ENCODE results near the gene CCDC27.

CCDC27 gene

DNA sequence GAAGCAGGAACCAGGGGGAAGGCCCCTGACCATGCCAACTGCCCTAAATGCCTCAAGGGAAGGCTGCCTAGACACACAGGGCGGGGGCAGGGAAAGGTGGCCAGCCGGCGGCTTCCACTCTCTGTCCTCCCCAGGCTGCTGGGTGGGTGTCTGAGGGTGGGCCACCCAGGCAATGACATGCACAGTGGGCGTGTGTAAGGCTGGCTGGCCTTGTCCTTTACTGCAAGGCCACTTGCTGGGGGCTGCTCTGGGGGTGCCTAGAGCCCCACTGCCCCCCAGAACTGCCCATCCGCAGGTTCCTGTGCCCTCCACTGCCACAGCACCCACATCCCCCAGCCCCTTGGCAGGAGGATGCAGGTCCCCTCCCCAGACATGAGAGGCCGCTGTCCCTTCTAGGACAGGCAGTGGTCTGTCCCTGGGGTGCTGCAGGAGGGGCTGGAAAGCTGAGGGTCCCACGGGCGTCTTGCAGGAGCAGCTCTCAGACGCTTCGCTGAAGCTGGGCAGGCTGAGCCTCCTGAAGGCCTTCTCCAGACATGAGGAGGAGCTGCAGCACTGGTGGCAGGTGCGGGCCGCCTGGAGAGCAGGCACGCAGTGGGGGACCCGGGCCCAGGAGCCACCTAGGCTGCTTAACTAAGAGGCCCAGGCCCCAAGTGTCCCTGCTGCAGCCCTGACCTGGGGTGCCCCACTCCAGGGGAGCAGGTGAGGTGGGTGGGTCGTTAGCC is 10.1 kb downstream of the CCDC27 start:
- DNase-seq = no peak

GRCh38 chr1:3762873-3763228 is 10.6 kb downstream of the CCDC27 start:
- DNase-seq = no peak

GRCh38 chr1:3763351-3764125 is 11.3 kb downstream of the CCDC27 start:
- no peak for DNase-seq

DNA sequence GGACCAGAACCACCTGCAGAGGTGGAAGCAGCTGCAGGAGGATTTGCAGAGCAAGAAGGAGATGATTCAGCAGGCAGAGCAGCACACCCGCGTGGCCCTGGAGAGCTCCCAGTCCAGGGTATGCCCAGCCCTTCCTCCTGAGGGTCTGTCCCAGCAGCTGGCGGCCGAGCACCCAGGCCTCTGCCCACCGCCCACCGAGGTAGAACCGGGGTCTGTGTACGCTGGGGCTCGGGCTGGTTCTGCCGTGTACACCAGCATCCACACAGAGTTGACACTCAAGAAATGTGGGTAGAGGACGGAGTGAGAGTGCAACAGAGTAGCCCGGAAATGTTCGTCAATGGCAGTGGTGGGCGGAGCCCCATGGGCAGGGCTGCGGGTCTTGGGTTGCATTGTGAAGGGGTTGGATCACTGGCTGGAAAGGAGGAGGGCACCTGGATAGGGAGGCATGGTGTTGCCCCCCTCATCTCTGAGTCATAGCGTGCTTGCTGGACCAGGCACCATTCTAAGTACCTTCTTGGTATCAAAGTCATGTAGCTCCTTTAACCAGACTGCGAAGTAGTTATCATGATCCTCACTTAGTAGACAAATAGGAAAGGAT is 15.2 kb downstream of the CCDC27 start:
- no peak for DNase-seq

- no peak for DNase-seq
Measured at GRCh38 chr1:3768811-3769390, 16.7 kb downstream of the CCDC27 start.

GRCh38 chr1:3770047-3770765 is 18.0 kb downstream of the CCDC27 start:
- no peak for DNase-seq

- DNase-seq = no peak
Measured at GRCh38 chr1:3771108-3772026, 19.1 kb downstream of the CCDC27 start.

DNA sequence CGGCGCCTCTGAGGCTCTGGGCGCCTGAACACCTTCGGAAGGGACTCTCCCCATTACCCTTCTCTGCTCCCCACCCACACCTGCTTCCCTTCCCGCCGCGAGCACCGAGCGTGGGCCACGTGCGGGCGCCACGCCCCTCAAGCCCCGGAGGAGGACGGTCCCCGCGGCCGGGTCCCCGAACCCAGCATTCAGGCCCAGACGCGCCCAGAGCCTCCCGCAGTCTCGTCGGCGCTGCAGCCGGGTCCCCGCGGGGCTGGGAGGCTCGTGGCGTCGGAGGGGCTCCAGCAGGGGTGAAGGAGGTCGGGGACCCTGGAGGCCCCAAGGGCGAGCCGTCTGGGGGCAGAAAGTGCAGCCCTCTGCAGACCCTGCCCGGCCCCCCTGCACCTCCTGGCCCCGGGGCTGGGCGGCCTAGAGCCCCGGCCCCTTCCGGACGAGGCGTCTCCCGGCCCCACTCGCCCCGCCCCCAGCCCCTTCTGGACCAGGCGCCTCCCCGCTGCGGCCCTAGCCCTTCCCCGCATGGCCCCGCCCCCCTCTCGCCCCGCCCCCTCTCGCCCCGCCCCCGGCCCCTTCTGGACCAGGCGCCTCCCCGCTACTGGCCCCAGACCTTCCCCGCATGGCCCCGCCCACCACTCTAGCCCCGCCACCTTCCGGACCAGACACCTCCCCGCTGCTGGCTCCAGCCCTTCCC is 19.9 kb downstream of the CCDC27 start:
- DNase-seq = peak; percentile 84

DNA sequence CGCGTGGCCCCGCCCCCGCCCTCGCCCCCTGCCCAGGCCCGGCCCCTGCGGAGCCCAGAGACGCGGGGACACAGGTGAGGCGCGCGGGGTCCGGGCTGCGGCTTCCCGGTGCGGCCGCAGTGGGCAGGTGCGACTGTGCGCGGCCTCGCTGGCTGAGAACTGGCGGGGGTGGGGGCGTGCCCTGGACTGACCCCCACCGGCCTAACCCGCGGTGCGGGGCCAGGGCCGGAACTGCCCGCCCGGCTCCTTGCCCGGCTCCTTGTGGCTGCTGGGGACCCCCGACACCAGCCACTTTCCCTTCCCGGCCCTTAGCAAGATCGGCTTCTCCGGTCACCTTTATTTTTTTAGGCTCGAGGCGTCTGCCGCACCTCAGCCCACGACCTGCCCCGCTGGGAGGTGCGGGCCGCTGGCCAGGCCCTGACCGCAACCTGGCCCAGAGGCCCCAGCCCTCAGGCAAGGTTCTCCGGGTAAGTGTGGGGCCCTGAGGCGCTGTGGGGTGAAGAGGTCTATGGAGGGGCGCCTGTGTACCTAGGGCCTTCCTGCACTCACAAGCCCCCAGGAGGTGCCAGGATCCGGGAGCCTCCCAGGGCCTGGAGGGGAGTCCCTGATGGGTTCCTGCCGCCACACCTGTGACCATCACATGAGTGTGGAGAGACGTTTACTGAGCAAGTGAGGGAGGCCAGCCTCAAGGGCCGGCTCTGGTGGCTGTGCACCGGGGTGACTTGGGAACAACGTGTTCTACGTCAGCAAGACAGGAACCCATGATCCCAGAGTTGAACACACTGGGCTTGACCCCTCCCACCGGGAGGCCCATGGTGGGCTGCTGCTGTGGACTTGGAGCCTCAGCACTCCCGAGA is 20.7 kb downstream of the CCDC27 start, which contains the start of gene SMIM1:
Gene SMIM1 (plus strand): TSS at position 35 of the 857 bp plus-strand sequence. CDS start 2,625 bp downstream, outside the sequence.
- DNase-seq = no peak

DNA sequence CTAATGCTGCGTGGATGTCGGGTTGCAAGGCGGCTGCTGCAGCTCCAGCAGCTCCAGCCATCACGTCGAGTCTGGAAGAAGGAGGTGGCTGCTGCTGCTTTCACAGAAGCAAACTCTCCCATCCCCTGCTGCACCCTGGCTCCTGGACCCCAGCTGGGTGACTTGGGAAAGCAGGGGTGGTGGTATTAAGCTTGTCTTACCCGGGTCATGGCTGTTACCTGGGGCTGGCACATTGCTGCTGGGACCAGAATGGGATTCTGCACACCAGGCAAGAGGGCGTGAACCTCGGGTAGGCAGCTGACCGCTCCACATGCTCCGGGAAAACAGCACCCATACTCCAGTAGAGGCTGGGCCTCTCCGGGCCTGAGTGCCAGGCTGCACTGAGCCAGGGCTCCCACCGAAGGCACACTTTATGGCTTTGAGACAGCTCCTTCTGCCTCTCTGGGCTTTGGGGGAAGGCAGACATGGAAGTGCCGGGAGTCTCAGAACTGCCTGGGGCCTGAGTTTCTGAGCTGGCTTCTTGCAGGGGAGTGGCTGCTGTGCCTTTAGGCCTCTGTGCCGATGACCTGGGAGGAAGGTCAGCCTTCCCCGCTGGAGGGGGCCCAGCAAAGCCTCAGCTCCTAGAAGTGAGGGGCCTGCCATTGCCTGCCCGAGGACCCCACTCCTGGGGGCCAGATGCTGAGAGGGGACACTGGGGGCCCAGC is 21.5 kb downstream of the CCDC27 start:
- DNase-seq = no peak

DNA sequence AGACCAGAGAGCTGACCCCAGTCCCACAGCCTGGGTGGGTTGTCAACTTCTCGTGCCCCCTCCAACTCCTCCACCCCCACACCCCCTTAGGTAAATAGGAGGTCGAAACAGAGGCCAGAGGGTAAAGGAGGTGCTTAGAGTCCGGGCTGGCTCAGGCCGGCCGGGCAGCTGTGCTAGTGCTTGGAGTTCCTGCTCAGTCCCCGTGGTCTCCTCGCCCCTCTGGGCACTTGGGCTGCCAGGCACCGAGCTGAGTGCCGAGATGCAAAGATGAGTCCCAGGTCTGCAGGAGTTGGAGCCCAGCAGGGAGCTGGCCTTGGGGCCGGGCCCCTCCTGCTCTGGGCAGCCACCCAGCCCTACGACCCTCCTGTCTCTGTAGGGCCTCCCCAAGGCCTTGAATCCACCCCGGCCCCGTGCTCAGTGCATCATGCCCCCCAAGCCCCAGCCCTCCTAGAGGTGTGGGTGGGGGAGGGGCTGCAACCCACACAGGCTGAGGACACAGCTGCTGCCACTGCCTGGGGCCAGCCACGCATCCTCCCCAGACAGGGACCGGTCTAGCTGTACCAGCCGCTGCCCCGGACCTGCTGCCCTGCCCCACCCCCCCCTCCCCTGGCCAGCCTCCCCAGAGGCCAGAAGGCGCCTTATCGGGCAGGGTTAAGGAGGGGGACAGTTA is 22.2 kb downstream of the CCDC27 start:
- no peak for DNase-seq

DNA sequence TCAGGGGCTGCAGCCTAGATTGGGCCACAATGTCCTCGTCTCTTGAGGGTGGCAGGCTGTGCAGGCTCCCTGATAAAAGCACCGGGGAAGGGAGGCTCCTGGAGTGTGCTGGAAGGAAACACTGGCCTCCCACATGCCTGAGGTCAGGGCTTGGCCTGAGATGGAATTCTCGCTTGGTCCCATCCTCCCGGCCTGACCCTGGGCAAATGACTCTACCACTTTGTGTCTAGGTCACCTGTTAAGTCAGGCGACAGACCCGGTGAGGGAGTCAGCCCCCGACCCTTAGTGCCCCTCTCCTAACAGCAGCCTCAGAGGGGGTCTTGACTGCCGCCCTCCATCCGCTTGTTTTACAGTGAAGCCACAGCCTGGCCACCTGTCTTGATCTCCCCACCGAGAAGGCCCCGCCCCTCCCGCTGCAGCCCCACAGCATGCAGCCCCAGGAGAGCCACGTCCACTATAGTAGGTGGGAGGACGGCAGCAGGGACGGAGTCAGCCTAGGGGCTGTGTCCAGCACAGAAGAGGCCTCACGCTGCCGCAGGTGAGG is 22.8 kb downstream of the CCDC27 start:
- DNase-seq = no peak

- DNase-seq = peak; percentile 72
Measured at GRCh38 chr1:3775490-3776230, 23.4 kb downstream of the CCDC27 start.

GRCh38 chr1:3776231-3776961 is 24.1 kb downstream of the CCDC27 start:
- no peak for DNase-seq

DNA sequence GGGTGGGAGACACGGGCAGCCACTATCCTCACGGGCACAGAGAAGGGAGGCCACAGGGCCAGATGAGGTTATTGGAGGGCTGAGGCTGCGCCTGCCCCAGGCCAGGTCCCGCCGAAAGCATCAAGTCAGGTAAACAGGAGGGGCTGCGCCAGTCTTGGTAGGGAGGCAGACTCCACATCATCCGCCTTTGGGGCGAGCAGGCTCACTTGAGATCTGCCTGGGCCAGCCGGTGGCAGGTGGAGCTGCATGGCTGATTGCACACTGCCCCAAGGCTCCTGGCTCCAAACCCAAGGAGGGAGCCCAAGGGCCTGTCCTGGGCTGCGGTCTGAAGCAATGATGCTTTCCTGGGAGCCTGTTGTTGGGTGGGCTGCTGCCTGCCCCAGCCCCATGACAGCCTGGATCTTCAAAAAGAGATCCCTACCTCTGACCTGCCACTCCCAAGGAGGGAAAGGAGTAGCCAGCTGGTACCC is 24.9 kb downstream of the CCDC27 start:
- DNase-seq = no peak

GRCh38 chr1:3777647-3778589 is 25.7 kb downstream of the CCDC27 start:
- DNase-seq = no peak

Measured in NCI-H1105 (cell line).